Activated naive CD4-positive, alpha-beta T cell treated with anti-CD3 and anti-CD28 coated beads, Interleukin-2, amount 50 U/mL, for 24 hours (primary cell): ENCODE results near the gene TMEM11.

Experiments
- H3K27ac Mint-ChIP-seq: one replicate; pipeline ENCODE4 v1.8.0; 2021; ENCODE audit warnings: mild to moderate bottlenecking, mixed read lengths
- H3K27me3 Mint-ChIP-seq: one replicate; pipeline ENCODE4 v1.8.0; 2021; ENCODE audit warnings: mixed read lengths
- H3K36me3 Mint-ChIP-seq: one replicate; pipeline ENCODE4 v1.8.0; 2021; ENCODE audit warnings: mixed read lengths
- H3K4me1 Mint-ChIP-seq: one replicate; pipeline ENCODE4 v1.8.0; 2021; ENCODE audit warnings: mixed read lengths
- H3K4me3 Mint-ChIP-seq: one replicate; pipeline ENCODE4 v1.8.0; 2021; ENCODE audit warnings: mild to moderate bottlenecking, mixed read lengths
- H3K9me3 Mint-ChIP-seq: one replicate; pipeline ENCODE4 v1.8.0; 2021; ENCODE audit warnings: mixed read lengths

TMEM11 gene

GRCh38 chr17:21214015-21214776 lies at the start of gene TMEM11:
Gene TMEM11 (minus strand): TSS chr17:21214161. CDS start chr17:21214152, 9 bp downstream.
- H3K4me1 Mint-ChIP-seq = peaks cover 64% of the 10 kb centered on the region
- no peaks in the 10 kb centered on the region for H3K9me3 Mint-ChIP-seq
- H3K27me3 Mint-ChIP-seq = no peaks in the 10 kb centered on the region
- peaks cover 2% of the 10 kb centered on the region for H3K36me3 Mint-ChIP-seq
- H3K4me3 Mint-ChIP-seq = peak within 1 kb of the TSS; percentile 93
- peak within 1 kb of the TSS; percentile 96 for H3K27ac Mint-ChIP-seq

DNA sequence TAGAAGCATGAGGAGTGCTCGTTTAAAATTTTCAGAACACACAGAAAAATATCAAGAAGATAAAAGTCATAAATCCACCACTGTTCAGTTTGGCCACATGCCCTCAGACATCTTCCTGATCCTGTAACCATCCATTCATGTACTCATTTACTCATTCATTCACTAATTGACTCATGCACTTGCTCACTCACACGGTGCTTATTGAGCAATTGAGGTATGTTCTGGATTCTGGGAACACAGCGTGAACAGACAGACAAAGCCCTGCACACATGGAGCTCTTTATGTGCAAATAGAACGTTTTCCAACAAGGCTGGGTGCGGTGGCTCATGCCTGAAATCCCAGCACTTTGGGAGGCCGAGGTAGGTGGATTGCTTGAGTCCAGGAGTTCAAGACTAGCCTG lies 49.4 kb upstream of the TMEM11 start:
- Mint-ChIP-seq H3K4me3 (no peak overlapping the region), H3K27me3 (no peaks in the 10 kb centered on the region), H3K27ac (no peak overlapping the region), H3K4me1 (peaks cover 14% of the 10 kb centered on the region), H3K36me3 (peaks cover 2% of the 10 kb centered on the region), H3K9me3 (no peaks in the 10 kb centered on the region)

- no peak overlapping the region for H3K27ac Mint-ChIP-seq
- H3K4me1 Mint-ChIP-seq = peaks cover 16% of the 10 kb centered on the region
- no peaks in the 10 kb centered on the region for H3K9me3 Mint-ChIP-seq
- H3K4me3 Mint-ChIP-seq = no peak overlapping the region
- peaks cover 2% of the 10 kb centered on the region for H3K36me3 Mint-ChIP-seq
- H3K27me3 Mint-ChIP-seq = no peaks in the 10 kb centered on the region
Observed at GRCh38 chr17:21262259-21262993, 48.5 kb upstream of the TMEM11 start.

- Mint-ChIP-seq H3K27me3 (no peaks in the 10 kb centered on the region), H3K27ac (peak overlapping the region; percentile 65), H3K4me3 (no peak overlapping the region), H3K4me1 (peaks cover 18% of the 10 kb centered on the region), H3K36me3 (no peaks in the 10 kb centered on the region), H3K9me3 (no peaks in the 10 kb centered on the region)
Observed at GRCh38 chr17:21258593-21258992, 44.6 kb upstream of the TMEM11 start.

GRCh38 chr17:21253646-21254441 lies 39.9 kb upstream of the TMEM11 start:
- peak overlapping the region; percentile 70 for H3K27ac Mint-ChIP-seq

DNA sequence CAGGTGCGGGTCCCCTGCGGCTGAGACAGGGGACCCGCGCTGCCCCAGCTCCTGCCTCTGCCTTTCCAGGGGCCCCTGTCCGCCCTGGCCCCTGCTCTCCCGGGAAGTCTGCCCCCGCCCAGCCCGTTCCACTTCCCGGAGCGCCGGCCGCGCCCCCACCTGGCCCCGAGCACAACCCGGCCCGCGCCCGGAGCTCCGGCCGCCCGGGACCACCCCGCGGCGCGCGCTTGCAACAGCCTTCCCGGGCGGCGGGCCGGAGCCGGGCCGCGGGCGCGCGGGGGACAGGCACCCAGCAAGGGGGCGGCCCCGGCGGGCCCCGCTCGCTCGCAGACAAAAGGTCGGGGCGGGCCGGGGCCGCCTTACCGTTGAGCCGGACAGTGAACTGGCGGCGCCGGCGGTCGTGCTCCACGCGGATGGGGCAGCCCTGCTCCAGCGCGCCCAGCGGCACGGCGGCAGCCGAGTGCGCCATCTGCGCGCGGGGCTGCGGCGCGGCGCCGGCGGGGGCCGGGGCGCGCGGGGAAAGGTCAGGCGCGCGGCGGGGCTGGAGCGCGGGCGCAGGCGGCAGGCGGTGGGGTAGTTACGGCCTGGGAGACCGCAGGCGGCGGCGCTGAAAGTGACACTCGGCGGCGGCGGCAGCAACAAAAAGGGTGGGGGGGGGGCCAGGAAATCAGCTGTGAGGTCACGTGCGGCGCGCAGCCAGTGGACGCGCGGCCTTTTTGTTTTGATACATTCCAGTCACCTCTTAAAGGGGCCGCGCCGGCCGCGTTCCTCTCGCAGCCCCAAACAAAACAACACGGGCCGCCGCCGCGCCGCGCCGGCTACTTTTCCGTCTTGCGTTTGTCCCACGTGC lies 39.1 kb upstream of the TMEM11 start, which contains the start of gene NATD1:
Gene NATD1 (minus strand): TSS at position 615 of the 850 bp plus-strand sequence. CDS start 146 bp downstream, at position 469.
- Mint-ChIP-seq H3K4me1 (peaks cover 36% of the 10 kb centered on the region), H3K9me3 (no peaks in the 10 kb centered on the region), H3K27ac (peak within 1 kb of the TSS; percentile 70), H3K36me3 (no peaks in the 10 kb centered on the region), H3K27me3 (no peaks in the 10 kb centered on the region), H3K4me3 (peak within 1 kb of the TSS; percentile 89)

More at GRCh38 chr17:21253646-21254441, 39.9 kb upstream of the TMEM11 start:
- no peaks in the 10 kb centered on the region for H3K36me3 Mint-ChIP-seq
- no peaks in the 10 kb centered on the region for H3K9me3 Mint-ChIP-seq
- peak overlapping the region; percentile 89 for H3K4me3 Mint-ChIP-seq
- H3K27me3 Mint-ChIP-seq = no peaks in the 10 kb centered on the region
- H3K4me1 Mint-ChIP-seq = peaks cover 42% of the 10 kb centered on the region

DNA sequence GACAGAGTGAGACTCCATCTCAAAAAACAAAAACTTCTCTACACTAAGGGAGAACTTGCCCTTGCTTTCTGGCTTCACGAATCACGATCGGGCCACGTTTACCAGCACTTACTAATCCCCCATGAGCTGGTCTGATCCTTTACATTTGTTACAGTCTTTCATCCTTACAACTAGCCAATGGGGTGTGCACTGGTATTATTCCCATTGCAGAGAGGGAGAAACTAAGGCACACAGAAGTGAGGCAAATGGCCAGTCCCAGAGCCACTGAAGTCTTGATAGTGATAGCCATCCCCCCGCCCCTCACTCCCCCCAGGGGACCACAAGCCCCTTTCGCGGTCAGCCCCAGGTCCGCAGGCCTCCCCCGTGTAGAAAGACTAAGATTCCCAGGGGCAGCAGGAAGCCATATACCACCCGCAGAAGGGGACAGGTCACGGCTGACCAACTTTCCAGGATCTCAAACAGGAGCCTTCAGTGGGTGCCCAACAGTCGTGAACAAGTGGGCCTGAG lies 38.4 kb upstream of the TMEM11 start:
- Mint-ChIP-seq H3K27me3 (no peaks in the 10 kb centered on the region), H3K36me3 (no peaks in the 10 kb centered on the region), H3K27ac (peak overlapping the region; percentile 51), H3K9me3 (no peaks in the 10 kb centered on the region), H3K4me1 (peaks cover 30% of the 10 kb centered on the region), H3K4me3 (peak overlapping the region; percentile 80)

DNA sequence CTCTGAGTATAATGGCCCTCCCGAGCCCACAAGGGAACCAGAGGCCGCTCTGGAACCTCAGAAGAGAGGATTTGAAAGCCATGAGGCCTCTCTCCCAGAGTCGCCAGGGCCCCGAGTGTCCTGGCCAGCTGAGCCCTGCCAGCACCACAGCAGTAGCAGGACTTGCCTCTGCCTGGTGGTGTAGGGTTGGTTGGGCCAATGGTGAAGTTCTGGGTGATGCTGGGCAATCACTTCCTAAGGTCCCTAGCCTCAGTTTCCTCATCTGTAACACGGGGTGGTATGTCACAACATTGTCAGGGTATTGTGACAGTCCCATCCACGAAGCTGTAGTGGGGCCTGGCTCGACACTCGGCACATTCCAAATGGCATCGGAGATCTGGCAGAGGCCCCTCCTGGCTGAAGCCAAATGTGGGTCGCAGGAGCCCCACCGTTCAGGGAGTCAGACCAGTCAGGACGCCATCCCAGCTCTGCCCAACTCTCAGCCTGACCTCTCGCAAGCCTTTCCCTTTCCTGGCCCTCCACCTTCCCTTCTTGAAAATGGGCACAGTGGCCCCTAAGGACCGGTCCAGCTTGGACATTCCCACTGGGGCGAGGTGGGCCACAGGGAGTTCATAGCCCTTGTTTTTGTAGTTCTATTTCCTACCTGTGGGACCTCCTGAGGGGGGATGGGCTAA lies 37.5 kb upstream of the TMEM11 start:
- H3K4me1 Mint-ChIP-seq = peaks cover 30% of the 10 kb centered on the region
- H3K4me3 Mint-ChIP-seq = peak overlapping the region; percentile 47
- no peaks in the 10 kb centered on the region for H3K27me3 Mint-ChIP-seq
- no peaks in the 10 kb centered on the region for H3K9me3 Mint-ChIP-seq
- no peaks in the 10 kb centered on the region for H3K36me3 Mint-ChIP-seq
- no peak overlapping the region for H3K27ac Mint-ChIP-seq

DNA sequence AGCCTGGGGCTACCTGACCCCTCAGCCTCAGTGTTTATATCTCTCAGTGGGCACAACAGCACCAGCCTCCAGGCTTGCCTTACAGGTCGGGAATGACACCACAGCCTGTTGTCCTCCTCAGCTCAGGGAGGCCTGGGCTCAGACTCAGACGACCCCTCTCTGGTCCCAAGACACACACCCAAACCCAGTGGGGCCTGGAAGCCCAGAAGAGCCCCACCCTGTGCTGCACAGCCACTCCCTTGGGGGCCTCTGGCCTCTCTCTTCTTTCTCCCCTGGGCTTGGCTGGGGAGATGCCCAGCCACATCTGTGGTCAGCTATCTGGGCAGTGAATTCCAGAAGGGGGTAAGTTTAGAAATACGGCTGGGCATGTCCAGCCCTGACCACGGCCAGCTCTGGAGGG lies 36.9 kb upstream of the TMEM11 start:
- no peaks in the 10 kb centered on the region for H3K36me3 Mint-ChIP-seq
- H3K9me3 Mint-ChIP-seq = no peaks in the 10 kb centered on the region
- no peak overlapping the region for H3K27ac Mint-ChIP-seq
- H3K4me3 Mint-ChIP-seq = no peak overlapping the region
- no peaks in the 10 kb centered on the region for H3K27me3 Mint-ChIP-seq
- peaks cover 30% of the 10 kb centered on the region for H3K4me1 Mint-ChIP-seq

- Mint-ChIP-seq H3K27ac (no peak overlapping the region), H3K27me3 (no peaks in the 10 kb centered on the region), H3K4me3 (no peak overlapping the region), H3K9me3 (no peaks in the 10 kb centered on the region), H3K4me1 (peaks cover 30% of the 10 kb centered on the region), H3K36me3 (no peaks in the 10 kb centered on the region)
Observed at GRCh38 chr17:21249920-21250703, 36.2 kb upstream of the TMEM11 start.

- H3K4me3 Mint-ChIP-seq = no peak overlapping the region
- no peak overlapping the region for H3K27ac Mint-ChIP-seq
- H3K9me3 Mint-ChIP-seq = no peaks in the 10 kb centered on the region
- peaks cover 30% of the 10 kb centered on the region for H3K4me1 Mint-ChIP-seq
- H3K27me3 Mint-ChIP-seq = no peaks in the 10 kb centered on the region
- H3K36me3 Mint-ChIP-seq = no peaks in the 10 kb centered on the region
Observed at GRCh38 chr17:21249086-21249795, 35.3 kb upstream of the TMEM11 start.

- H3K27ac Mint-ChIP-seq = no peak overlapping the region
Observed at GRCh38 chr17:21248500-21248899, 34.5 kb upstream of the TMEM11 start.

DNA sequence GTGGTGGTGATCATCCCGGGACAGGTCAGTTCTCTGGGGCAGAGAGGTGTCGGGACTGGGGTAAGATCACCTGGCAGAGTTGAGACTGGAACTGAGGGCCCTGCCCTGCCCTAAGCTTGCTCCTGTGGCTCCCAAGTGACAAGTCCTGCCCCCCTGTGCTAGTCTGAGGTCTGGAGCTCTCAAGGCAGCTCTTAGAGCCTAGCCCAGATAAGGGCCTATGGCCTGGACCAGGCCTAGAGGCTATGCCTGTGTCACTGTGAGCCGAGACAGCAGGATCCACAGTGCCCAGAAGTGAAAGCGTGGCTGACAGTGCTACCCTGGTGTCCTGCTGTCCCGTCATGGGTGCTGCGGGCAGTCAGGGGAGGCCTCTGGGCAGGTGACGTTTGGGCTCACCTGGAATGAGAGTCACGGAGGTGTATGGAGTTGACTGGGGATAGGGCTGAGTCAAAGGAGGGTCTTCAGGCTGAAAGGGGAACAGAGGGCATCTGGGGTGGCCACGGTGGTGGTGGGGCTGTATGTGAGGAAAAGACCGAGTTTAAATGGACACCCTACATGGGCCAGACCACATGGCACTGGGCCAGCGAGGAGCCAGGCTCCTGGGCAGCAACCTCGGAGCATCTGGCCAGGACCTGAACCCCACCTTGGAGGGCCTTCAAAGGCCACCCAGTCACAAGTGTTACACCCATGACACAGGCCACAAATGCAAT lies 33.7 kb upstream of the TMEM11 start:
- no peaks in the 10 kb centered on the region for H3K9me3 Mint-ChIP-seq
- no peak overlapping the region for H3K27ac Mint-ChIP-seq
- H3K36me3 Mint-ChIP-seq = no peaks in the 10 kb centered on the region
- no peak overlapping the region for H3K4me3 Mint-ChIP-seq
- H3K4me1 Mint-ChIP-seq = peaks cover 21% of the 10 kb centered on the region
- no peaks in the 10 kb centered on the region for H3K27me3 Mint-ChIP-seq

More at GRCh38 chr17:21248500-21248899, 34.5 kb upstream of the TMEM11 start:
- Mint-ChIP-seq H3K9me3 (no peaks in the 10 kb centered on the region), H3K36me3 (no peaks in the 10 kb centered on the region), H3K27me3 (no peaks in the 10 kb centered on the region), H3K4me1 (peaks cover 23% of the 10 kb centered on the region), H3K4me3 (no peak overlapping the region)
